Urinary bladder (tissue), 4 donors: ENCODE measurements around the gene CIBAR2. TPM values are rescaled to one million over a fixed set of nuclear protein-coding genes. Genes with fewer than 3 reads are reported as not detected.

Experiments used
- DNase-seq: peaks from one replicate; pipeline ENCODE4 v3.0.0-alpha.2; 2015; ENCODE audit errors: extremely low spot score
- H3K27ac ChIP-seq: one replicate; pipeline ENCODE4 v1.5.1; 2013; ENCODE audit warnings: low read depth, mild to moderate bottlenecking, moderate library complexity
- H3K36me3 ChIP-seq: one replicate; pipeline ENCODE4 v1.6.1; 2013; ENCODE audit warnings: mild to moderate bottlenecking, moderate library complexity; ENCODE audit not compliant: insufficient read depth
- H3K4me1 ChIP-seq: one replicate; pipeline ENCODE4 v1.6.1; 2013; ENCODE audit warnings: mild to moderate bottlenecking, moderate library complexity; ENCODE audit not compliant: insufficient read depth
- H3K4me3 ChIP-seq: one replicate; pipeline ENCODE4 v1.5.1; 2013; ENCODE audit warnings: low read depth, low read length
- WGBS: extraction: QIAGEN DNeasy Blood & Tissue Kit; methylation state at CpG from one replicate; pipeline ENCODE4 v1.1.7; 2013; 5-methylcytosine and 5-hydroxymethylcytosine counted together
- polyA plus RNA-seq: library from polyadenylated mRNA; stranded (reverse); fragments of 200-250 nt; gene quantifications from one replicate; pipeline ENCODE4 v1.2.3, GENCODE V29; 2013
- total RNA-seq: library from RNA; depleted of rRNA; stranded (reverse); fragments of >200 nt; gene quantifications from one replicate; pipeline ENCODE4 v1.2.3, GENCODE V29; 2014
- donor health status: healthy with polysubstance abuse.
- donor health status: healthy.

The CIBAR2 gene
- total and polyA plus RNA-seq, 2 donors, result not detected

GRCh38 chr16:85113168-85113733 lies 979 bp upstream of the CIBAR2 start:
- Histone ChIP-seq H3K36me3 (no peaks in the 10 kb centered on the region), H3K27ac (no peak overlapping the region), H3K4me1 (no peaks in the 10 kb centered on the region), H3K4me3 (no peak overlapping the region)
- no peak for DNase-seq
- 92% methylated on average over 14 of the region's 14 CpGs for WGBS

- H3K36me3 ChIP-seq, result no peaks in the 10 kb centered on the region
- H3K4me1 ChIP-seq, result no peaks in the 10 kb centered on the region
- H3K27ac ChIP-seq, result no peak overlapping the region
- H3K4me3 ChIP-seq, result no peak overlapping the region
- 86% methylated on average over 9 of the region's 9 CpGs for WGBS
- no peak for DNase-seq
Measured at GRCh38 chr16:85111184-85111583, 1.1 kb downstream of the CIBAR2 start.

GRCh38 chr16:85110105-85110504 lies 2.2 kb downstream of the CIBAR2 start:
- no peak for DNase-seq
- Histone ChIP-seq H3K4me3 (no peak overlapping the region), H3K27ac (no peak overlapping the region), H3K36me3 (no peaks in the 10 kb centered on the region), H3K4me1 (no peaks in the 10 kb centered on the region)
- WGBS, result 97% methylated on average over 19 of the region's 19 CpGs

DNA sequence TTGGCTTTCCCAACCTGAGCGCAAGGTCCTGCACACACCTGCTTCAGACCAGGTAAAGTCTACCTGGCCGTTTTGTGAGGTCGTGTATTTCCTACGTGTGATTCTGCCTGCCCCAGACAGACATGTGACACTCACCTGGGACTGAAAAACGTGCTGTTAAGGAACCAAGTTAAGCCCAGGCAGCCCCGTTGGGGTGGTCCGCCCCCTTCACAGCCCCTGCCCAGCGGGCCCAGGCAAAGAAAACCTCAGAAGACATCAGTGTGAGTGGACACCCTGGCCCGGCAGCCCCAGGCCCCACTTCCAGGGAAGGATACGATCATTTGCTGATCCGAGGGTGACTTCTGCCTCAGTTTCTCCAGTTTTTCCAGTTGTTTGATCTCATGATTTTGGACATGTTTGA lies 4.7 kb downstream of the CIBAR2 start:
- Histone ChIP-seq H3K4me1 (no peaks in the 10 kb centered on the region), H3K4me3 (no peak overlapping the region), H3K27ac (no peak overlapping the region), H3K36me3 (no peaks in the 10 kb centered on the region)
- 87% methylated on average over 11 of the region's 11 CpGs for WGBS
- DNase-seq, result no peak

DNA sequence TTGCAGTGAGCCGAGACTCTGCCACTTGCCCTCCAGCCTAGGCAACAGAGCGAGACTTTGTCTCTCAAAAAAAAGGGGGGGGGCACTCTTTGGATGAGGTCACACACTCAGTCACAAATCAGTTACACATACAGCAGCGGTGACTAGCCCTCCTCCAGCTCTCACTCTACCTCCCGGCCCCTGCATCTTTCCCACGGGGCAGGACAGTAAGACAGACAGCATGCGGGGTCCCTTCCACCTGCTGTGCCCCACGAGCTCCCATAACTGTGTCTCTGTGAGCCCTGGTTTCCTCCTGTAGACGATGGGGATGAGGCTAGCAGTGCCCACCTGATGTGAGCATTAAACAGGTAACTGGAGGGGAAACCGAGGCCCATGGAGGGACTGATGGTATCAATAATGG lies 5.2 kb downstream of the CIBAR2 start:
- Histone ChIP-seq H3K27ac (no peak overlapping the region), H3K4me1 (no peaks in the 10 kb centered on the region), H3K36me3 (no peaks in the 10 kb centered on the region), H3K4me3 (no peak overlapping the region)
- no peak for DNase-seq
- WGBS, result 89% methylated on average over 9 of the region's 9 CpGs

DNA sequence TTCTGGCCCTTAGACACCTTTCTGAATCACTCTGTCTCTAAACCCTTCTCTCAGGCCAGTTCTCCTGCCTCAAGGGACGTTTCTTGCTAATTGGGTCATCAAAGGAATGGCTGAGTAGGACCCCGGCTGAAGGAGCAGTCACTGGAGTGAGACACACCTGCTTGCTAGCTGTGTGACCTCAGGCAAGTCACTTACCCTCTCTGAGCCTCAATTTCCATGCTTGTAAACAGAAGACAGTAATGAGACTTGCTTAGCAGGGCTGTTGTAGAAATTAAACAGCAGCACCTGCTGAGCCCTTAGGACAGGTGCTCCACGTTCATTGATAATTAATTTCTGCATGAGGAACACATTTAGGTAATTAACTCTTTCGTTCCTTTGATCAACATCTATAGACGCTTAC lies 6.8 kb downstream of the CIBAR2 start:
- Histone ChIP-seq H3K4me1 (no peaks in the 10 kb centered on the region), H3K36me3 (no peaks in the 10 kb centered on the region), H3K27ac (no peak overlapping the region), H3K4me3 (no peak overlapping the region)
- 83% methylated on average over 5 of the region's 5 CpGs for WGBS
- no peak for DNase-seq

- no peak overlapping the region for H3K4me3 ChIP-seq
- no peak overlapping the region for H3K27ac ChIP-seq
- no peaks in the 10 kb centered on the region for H3K36me3 ChIP-seq
- H3K4me1 ChIP-seq, result no peaks in the 10 kb centered on the region
- DNase-seq, result no peak
- WGBS, result 79% methylated on average over 11 of the region's 11 CpGs
Measured at GRCh38 chr16:85104821-85105391, 7.4 kb downstream of the CIBAR2 start.

DNA sequence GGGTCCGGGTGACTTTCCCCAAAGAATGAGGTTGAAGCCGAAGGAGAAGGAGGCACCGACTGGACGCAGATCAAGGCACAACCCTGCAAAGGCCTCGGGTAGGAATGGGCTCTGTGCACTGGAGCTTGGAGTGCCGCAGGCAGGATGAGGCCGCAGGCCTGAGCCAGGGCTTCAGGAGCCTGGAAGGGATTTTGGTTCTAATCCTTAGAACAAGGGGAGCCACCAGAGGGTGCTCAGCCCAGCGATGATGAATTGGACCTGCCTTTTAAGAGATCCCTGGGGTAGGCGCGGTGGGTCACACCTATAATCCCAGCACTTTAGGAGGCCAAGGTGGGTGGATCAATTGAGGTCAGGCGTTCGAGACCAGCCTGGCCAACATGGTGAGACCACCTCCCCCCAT lies 8.1 kb downstream of the CIBAR2 start:
- H3K36me3 ChIP-seq, result no peaks in the 10 kb centered on the region
- H3K27ac ChIP-seq, result no peak overlapping the region
- DNase-seq, result no peak
- no peak overlapping the region for H3K4me3 ChIP-seq
- H3K4me1 ChIP-seq, result no peaks in the 10 kb centered on the region
- WGBS, result 88% methylated on average over 12 of the region's 12 CpGs

DNA sequence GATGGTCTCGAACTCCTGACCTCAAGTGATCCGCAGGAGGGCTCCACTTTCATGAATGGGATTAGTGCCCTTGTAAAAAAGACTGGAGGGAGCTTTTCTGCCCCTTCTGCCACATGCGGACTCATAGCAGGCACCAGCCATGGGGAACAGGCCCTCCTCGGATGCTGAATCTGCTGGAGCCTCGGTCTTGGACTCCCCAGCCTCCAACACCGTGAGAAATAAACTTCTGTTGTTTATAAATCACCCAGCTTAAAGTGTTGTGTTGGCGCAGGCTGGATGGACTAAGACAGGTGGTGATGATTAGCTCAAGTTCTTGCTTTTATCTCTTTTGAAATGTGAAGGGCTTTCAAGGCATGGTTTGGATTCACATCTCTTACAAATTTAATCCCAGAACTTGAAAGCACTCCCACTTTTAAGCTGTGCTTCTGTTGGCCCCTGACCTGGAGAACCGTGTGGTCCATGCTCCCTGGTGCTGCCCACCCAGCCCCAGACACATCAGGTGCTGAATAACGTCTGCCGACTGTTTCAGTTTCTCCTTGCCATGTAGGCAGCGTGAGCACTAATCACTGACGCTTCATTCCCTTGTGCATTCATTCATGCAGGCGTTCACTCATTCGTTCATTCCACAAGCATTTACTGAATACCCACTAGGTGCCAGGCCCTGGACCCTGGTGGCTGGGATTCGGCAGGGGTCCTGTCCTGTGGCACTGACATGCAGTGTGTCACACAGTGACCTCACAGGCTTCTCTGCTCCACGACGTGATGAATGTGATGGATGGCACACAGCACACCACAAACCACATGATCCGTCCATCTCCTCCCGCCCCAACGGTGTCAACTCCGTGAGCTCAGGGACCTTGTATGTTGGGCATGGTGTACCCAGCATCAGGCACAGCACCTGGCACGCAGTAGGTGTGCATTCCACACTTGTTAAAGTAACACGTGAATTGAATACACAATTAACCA lies 8.9 kb downstream of the CIBAR2 start:
- WGBS, result 85% methylated on average over 23 of the region's 23 CpGs
- Histone ChIP-seq H3K36me3 (no peaks in the 10 kb centered on the region), H3K27ac (no peak overlapping the region), H3K4me3 (no peak overlapping the region), H3K4me1 (no peaks in the 10 kb centered on the region)
- DNase-seq, result no peak

GRCh38 chr16:85101956-85102630 lies 10.2 kb downstream of the CIBAR2 start:
- Histone ChIP-seq H3K27ac (no peak overlapping the region), H3K4me3 (no peak overlapping the region), H3K4me1 (no peaks in the 10 kb centered on the region), H3K36me3 (no peaks in the 10 kb centered on the region)
- 83% methylated on average over 11 of the region's 11 CpGs for WGBS
- DNase-seq, result no peak

DNA sequence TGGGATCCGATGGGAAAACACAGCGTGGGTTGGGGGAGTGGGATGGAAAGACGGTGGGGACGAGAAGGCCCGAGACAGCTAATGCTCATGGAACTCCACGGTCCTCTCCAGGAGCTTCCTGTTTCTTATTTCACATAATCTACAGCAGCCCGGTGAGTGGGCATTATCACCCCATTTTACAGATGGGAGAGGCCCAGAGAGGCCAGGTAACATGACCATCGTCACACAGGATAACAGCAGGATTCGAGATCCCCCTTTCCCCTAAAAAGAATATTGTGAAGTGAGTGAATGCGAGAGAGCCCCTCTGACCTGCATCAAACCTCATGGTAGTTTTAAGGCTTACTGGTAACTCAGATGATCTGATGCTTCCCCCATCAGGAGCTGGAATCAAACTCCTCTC lies 12.0 kb downstream of the CIBAR2 start:
- no peak overlapping the region for H3K27ac ChIP-seq
- no peaks in the 10 kb centered on the region for H3K36me3 ChIP-seq
- H3K4me3 ChIP-seq, result no peak overlapping the region
- 93% methylated on average over 10 of the region's 10 CpGs for WGBS
- DNase-seq, result no peak
- no peaks in the 10 kb centered on the region for H3K4me1 ChIP-seq

DNA sequence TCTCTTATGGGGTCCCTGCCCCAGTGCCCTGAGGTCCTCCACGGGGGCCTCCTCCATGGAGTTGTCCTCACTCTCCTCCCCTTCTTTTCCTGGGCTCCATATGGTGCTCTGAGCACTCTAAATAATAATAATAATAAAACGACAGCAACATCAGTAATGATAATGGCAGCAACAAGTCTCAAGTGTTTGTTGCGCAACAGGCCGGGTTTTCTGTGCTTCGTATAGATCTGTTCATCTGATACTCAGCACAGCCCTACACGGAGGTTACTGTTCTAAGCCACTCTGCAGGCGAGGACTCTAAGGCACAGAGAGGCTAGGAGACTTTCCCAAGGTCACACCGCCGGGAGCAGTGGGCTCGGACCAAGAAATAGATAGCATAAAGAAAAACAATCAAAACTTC lies 13.7 kb downstream of the CIBAR2 start:
- no peak overlapping the region for H3K4me3 ChIP-seq
- DNase-seq, result no peak
- no peaks in the 10 kb centered on the region for H3K36me3 ChIP-seq
- no peaks in the 10 kb centered on the region for H3K4me1 ChIP-seq
- WGBS, result 83% methylated on average over 10 of the region's 10 CpGs
- H3K27ac ChIP-seq, result no peak overlapping the region

GRCh38 chr16:85096921-85097320 lies 15.4 kb downstream of the CIBAR2 start:
- 82% methylated on average over 9 of the region's 9 CpGs for WGBS
- DNase-seq, result no peak
- Histone ChIP-seq H3K27ac (no peak overlapping the region), H3K4me1 (no peaks in the 10 kb centered on the region), H3K36me3 (no peaks in the 10 kb centered on the region), H3K4me3 (no peak overlapping the region)
